ENCODE data around the gene FKTN.

Gene FKTN

DNA sequence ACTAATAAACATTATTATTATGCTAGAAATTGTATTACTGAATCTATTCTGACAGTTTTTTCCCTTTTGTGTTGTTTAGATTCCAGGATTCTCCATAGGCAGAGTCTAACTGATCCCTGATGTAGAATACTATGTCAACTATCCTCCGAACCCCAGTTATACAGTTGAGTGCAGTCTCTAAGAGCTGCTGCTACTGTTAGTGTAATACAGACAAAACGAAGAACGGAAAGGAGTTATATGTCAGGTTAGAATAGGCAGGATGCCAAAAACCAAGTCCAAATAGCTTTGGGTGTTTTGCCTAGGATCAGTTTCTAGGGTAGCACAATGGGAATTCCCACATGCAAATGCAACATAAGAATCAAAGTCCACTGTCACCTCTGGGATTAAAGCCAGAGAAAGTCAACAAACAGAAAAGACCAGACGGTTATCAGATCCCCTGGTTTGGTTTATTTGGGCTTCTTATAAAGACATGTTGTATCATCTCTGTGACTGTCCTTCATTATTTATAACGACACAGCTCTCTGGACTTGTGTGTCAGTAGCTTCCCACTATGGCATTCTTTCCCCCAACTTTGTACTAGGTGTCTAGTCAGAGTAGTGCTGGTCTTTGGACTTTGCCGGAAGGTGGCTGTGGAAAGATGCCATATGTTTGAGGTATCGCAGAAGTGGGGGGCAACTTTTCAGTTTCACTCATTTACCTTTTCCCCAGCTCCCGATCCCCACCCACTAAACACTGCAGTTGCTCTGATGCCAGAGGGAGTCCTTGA is 121.5 kb downstream of the FKTN start:
- no peak for DNase-seq

GRCh38 chr9:105681313-105681712 is 123.4 kb downstream of the FKTN start:
- no peak for DNase-seq

- DNase-seq, result no peak
These were observed 123.8 kb downstream of the FKTN start for GRCh38 chr9:105681724-105682123.

- DNase-seq, result no peak
These were observed 125.9 kb downstream of the FKTN start for GRCh38 chr9:105683688-105684275.

DNA sequence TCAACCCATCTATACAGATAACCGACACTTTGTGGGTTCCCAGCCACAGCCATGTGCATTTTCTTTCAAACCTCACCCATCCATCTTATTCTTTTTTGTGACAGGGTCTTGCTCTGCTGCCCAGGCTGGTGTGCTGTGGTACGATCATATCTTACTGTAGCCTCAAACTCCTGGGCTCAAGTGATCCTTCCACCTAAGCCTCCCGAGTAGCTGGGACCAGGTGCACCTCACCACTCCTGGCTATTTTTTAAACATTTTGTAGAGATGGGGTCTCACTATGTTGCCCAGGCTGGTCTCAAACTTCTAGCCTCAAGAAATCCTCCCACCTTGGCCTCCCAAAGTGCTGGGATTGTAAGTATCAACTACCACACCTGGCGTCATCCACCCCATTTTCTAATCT is 129.0 kb downstream of the FKTN start:
- no peak for DNase-seq
